Neural cell (in vitro differentiated cells): Measurements from ENCODE around the gene RNASE4.

ENCODE experiments used
- CTCF ChIP-seq: fragments of 450-650 bp; IDR thresholded peaks from 2 replicates; pipeline ENCODE4 v1.5.1; 2014; ENCODE audit warnings: antibody characterized with exemption, mild to moderate bottlenecking, moderate library complexity; ENCODE audit not compliant: poor library complexity, severe bottlenecking
- EP300 ChIP-seq: fragments of 450-650 bp; conservative IDR thresholded peaks from 2 replicates; pipeline ENCODE4 v1.6.1; 2014; ENCODE audit warnings: antibody characterized with exemption, mild to moderate bottlenecking, moderate library complexity; ENCODE audit not compliant: poor library complexity, severe bottlenecking
- EZH2 ChIP-seq: fragments of 200-600, 300-800 bp; shearing (Covaris generic), sonication (generic); IDR thresholded peaks from 2 replicates; pipeline ENCODE4 v1.6.1; 2014; ENCODE audit warnings: antibody characterized with exemption, low read length, borderline replicate concordance, mild to moderate bottlenecking; ENCODE audit not compliant: insufficient read depth, poor library complexity, severe bottlenecking
- MXI1 ChIP-seq: fragments of 450-650 bp; conservative IDR thresholded peaks from 2 replicates; pipeline ENCODE4 v1.6.1; 2014; ENCODE audit warnings: antibody characterized with exemption, mild to moderate bottlenecking; ENCODE audit not compliant: poor library complexity, severe bottlenecking
- POLR2AphosphoS5 ChIP-seq: IDR thresholded peaks from 2 replicates; pipeline ENCODE4 v1.6.1; 2012
- RAD21 ChIP-seq: fragments of 450-650 bp; conservative IDR thresholded peaks from 2 replicates; pipeline ENCODE4 v1.6.1; 2014; ENCODE audit warnings: antibody characterized with exemption, mild to moderate bottlenecking, moderate library complexity
- REST ChIP-seq: IDR thresholded peaks from 2 replicates; pipeline ENCODE4 v1.6.1; 2012; ENCODE audit warnings: borderline replicate concordance
- TAF1 ChIP-seq: IDR thresholded peaks from 2 replicates; pipeline ENCODE4 v1.6.1; 2012; ENCODE audit warnings: low read depth

- no peak for TF ChIP-seq CTCF
- TF ChIP-seq RAD21 = no peak
- no peak for TF ChIP-seq EZH2
- no peak for TF ChIP-seq POLR2AphosphoS5
- TF ChIP-seq REST = no peak
- TF ChIP-seq EP300 = no peak
- TF ChIP-seq MXI1 = no peak
- TF ChIP-seq TAF1 = no peak
Measured at GRCh38 chr14:20675669-20676068, 8.7 kb upstream of the RNASE4 start.
